IMR-90 (cell line): ENCODE measurements around the gene FAM151A. TPM values are rescaled to one million over a fixed set of nuclear protein-coding genes. Genes with fewer than 3 reads are reported as not detected.

Experiments used
- ATAC-seq: fragments of 200-7000 bp; cut with Tn5 transposase; 2 replicates; pipeline ENCODE4 v1.9.1; 2020; ENCODE audit warnings: low read depth, mild to moderate bottlenecking, moderate library complexity
- BruUV-seq: library from RNA; stranded (reverse); fragments of 400-500 nt; replicated peaks from 2 replicates; lab custom pipeline; 2021; lab: Mats Ljungman, UMichigan
- CTCF ChIA-PET: fragments of 300-600 bp; formaldehyde crosslinking; extraction: SDS; loops from one replicate; lab custom pipeline; 2021; ENCODE audit warnings: antibody characterized with exemption; lab: Yijun Ruan, JAX
- POLR2A ChIA-PET: fragments of 300-600 bp; sonication (Branson Sonifier 250); formaldehyde crosslinking; loops from one replicate; lab custom pipeline; 2022; ENCODE audit warnings: antibody characterized with exemption; ENCODE audit not compliant: unreplicated experiment; lab: Charles Lee
- DNase-seq: peaks from one replicate; pipeline ENCODE4 v3.0.0; 2013
- H2AFZ ChIP-seq: replicated peaks from 2 replicates; pipeline ENCODE3; 2013; ENCODE audit warnings: low read length, mild to moderate bottlenecking; ENCODE audit not compliant: poor library complexity
- H2AK5ac ChIP-seq: 2 replicates; pipeline ENCODE4 v1.6.1; 2013; ENCODE audit warnings: low read depth, low read length, inconsistent platforms
- H2AK9ac ChIP-seq: replicated peaks from 2 replicates; pipeline ENCODE3; 2013; ENCODE audit warnings: mild to moderate bottlenecking, low read depth, low read length, moderate library complexity; ENCODE audit not compliant: poor library complexity
- H2BK120ac ChIP-seq: 2 replicates; pipeline ENCODE4 v1.6.1; 2013; ENCODE audit warnings: low read depth, low read length, inconsistent platforms
- H2BK15ac ChIP-seq: 3 replicates; pipeline ENCODE4 v1.6.1; 2013; ENCODE audit warnings: low read depth, low read length, inconsistent platforms
- H2BK20ac ChIP-seq: 2 replicates; pipeline ENCODE4 v1.6.1; 2013; ENCODE audit warnings: low read depth, mild to moderate bottlenecking, inconsistent platforms, low read length, moderate library complexity
- H2BK5ac ChIP-seq: 2 replicates; pipeline ENCODE4 v1.6.1; 2013; ENCODE audit warnings: mild to moderate bottlenecking, low read depth, low read length, inconsistent platforms; ENCODE audit not compliant: poor library complexity, severe bottlenecking
- H3K14ac ChIP-seq: replicated peaks from 2 replicates; pipeline ENCODE4 v1.6.1; 2013; ENCODE audit warnings: low read depth, low read length, inconsistent platforms
- H3K18ac ChIP-seq: 2 replicates; pipeline ENCODE4 v1.6.1; 2013; ENCODE audit warnings: low read depth, low read length, control low read depth
- H3K23ac ChIP-seq: 2 replicates; pipeline ENCODE4 v1.6.1; 2013; ENCODE audit warnings: low read depth, low read length, inconsistent platforms
- H3K27ac ChIP-seq: 2 replicates; pipeline ENCODE4 v1.5.1; 2013; ENCODE audit warnings: mild to moderate bottlenecking, control low read depth, low read length; ENCODE audit not compliant: insufficient read depth
- H3K27me3 ChIP-seq: 2 replicates; pipeline ENCODE4 v1.6.1; 2013; ENCODE audit warnings: low read length; ENCODE audit not compliant: control insufficient read depth, insufficient read depth
- H3K36me3 ChIP-seq: 2 replicates; pipeline ENCODE4 v1.6.1; 2013; ENCODE audit warnings: low read length, mixed read lengths; ENCODE audit not compliant: control insufficient read depth, insufficient read depth
- H3K4ac ChIP-seq: 2 replicates; pipeline ENCODE4 v1.6.1; 2013; ENCODE audit warnings: low read depth, low read length, inconsistent platforms
- H3K4me1 ChIP-seq: 2 replicates; pipeline ENCODE4 v1.6.1; 2013; ENCODE audit warnings: low read length, mixed read lengths; ENCODE audit not compliant: control insufficient read depth, insufficient read depth
- H3K4me2 ChIP-seq: 2 replicates; pipeline ENCODE4 v1.6.1; 2013; ENCODE audit warnings: low read depth, mild to moderate bottlenecking, control low read depth, low read length, moderate library complexity
- H3K4me3 ChIP-seq: 2 replicates; pipeline ENCODE4 v1.5.1; 2013; ENCODE audit warnings: low read depth, mild to moderate bottlenecking, control low read depth, low read length, moderate library complexity; ENCODE audit not compliant: insufficient read depth
- H3K56ac ChIP-seq: 2 replicates; pipeline ENCODE4 v1.6.1; 2013; ENCODE audit warnings: low read length, inconsistent platforms; ENCODE audit not compliant: insufficient read depth; ENCODE audit errors: extremely low read depth
- H3K79me1 ChIP-seq, 2 experiments: 2 replicates each; pipeline ENCODE4 v1.6.1; 2013; ENCODE audit warnings: low read length in 2 of 2, inconsistent platforms in 1 of 2, low read depth in 1 of 2
- H3K9ac ChIP-seq: 2 replicates; pipeline ENCODE4 v1.6.1; 2013; ENCODE audit warnings: low read depth, low read length, control low read depth
- H3K9me1 ChIP-seq: 2 replicates; pipeline ENCODE4 v1.6.1; 2013; ENCODE audit warnings: low read length, inconsistent platforms; ENCODE audit not compliant: insufficient read depth
- H3K9me3 ChIP-seq: 2 replicates; pipeline ENCODE4 v1.6.1; 2013; ENCODE audit warnings: low read length; ENCODE audit not compliant: control insufficient read depth, insufficient read depth
- H4K20me1 ChIP-seq: 2 replicates; pipeline ENCODE4 v1.6.1; 2013; ENCODE audit warnings: low read length, inconsistent platforms; ENCODE audit not compliant: insufficient read depth
- H4K5ac ChIP-seq: 2 replicates; pipeline ENCODE4 v1.6.1; 2013; ENCODE audit warnings: mild to moderate bottlenecking, low read depth, low read length, control low read depth
- H4K8ac ChIP-seq, 2 experiments: 2 replicates each; pipeline ENCODE4 v1.6.1; 2013; ENCODE audit warnings: low read depth in 2 of 2, low read length in 2 of 2, control low read depth in 1 of 2, inconsistent platforms in 1 of 2
- H4K91ac ChIP-seq: 2 replicates; pipeline ENCODE4 v1.6.1; 2013; ENCODE audit warnings: low read depth, low read length, inconsistent platforms; ENCODE audit not compliant: insufficient read depth
- FOS ChIP-seq: fragments of 150-350 bp; IDR thresholded peaks from 2 replicates; pipeline ENCODE4 v1.6.1; 2016; ENCODE audit warnings: low read depth, low read length
- MAFK ChIP-seq: IDR thresholded peaks from 2 replicates; pipeline ENCODE4 v1.6.1; 2012; ENCODE audit warnings: low read depth, low read length, improper control_type of control experiment
- NFE2L2 ChIP-seq: fragments of 150-350 bp; IDR thresholded peaks from 2 replicates; pipeline ENCODE4 v1.6.1; 2016; ENCODE audit warnings: low read depth, mild to moderate bottlenecking, low read length
- RAD21 ChIP-seq: IDR thresholded peaks from 2 replicates; pipeline ENCODE4 v1.6.1; 2012; ENCODE audit warnings: low read length, improper control_type of control experiment
- USF2 ChIP-seq: fragments of 150-350 bp; IDR thresholded peaks from 2 replicates; pipeline ENCODE4 v1.6.1; 2017; ENCODE audit warnings: mild to moderate bottlenecking, antibody characterized with exemption, low read length, low read depth
- WGBS, 2 experiments: methylation state at CpG; one replicate each; pipeline versions ENCODE4 v1.1.5 to v1.1.7; 2013; ENCODE audit warnings: missing lambda C conversion rate in 2 of 2; ENCODE audit not compliant: insufficient read length in 1 of 2; ENCODE audit errors: extremely low coverage in 2 of 2; 5-methylcytosine and 5-hydroxymethylcytosine counted together
- dilution Hi-C: fragments of 300-500 bp; cut with HindIII; formaldehyde crosslinking; loops from one replicate; pipeline ENCODE4 v1.14.3; 2018; ENCODE audit warnings: low sequenced_read_pairs; ENCODE audit not compliant: unreplicated experiment
- in situ Hi-C: fragments of 300-500 bp; cut with MboI; formaldehyde crosslinking; loops from 3 replicates; pipeline ENCODE4 v1.14.3; 2019; ENCODE audit warnings: low sequenced_read_pairs, inconsistent platforms, mixed read lengths
- intact Hi-C: fragments of 100-400 bp; cut with micrococcal nuclease; formaldehyde crosslinking; loops from 2 replicates; pipeline ENCODE4 v1.10.0; 2022
- polyA plus RNA-seq, 3 experiments: library from polyadenylated mRNA; depleted of rRNA; stranded (reverse); fragments of >200 nt; gene quantifications; 2 replicates each; pipeline ENCODE4 v1.2.3, GENCODE V29; 2012; ENCODE audit warnings: low replicate concordance in 1 of 3
- total RNA-seq: library from RNA; depleted of rRNA; stranded (reverse); fragments of >200 nt; gene quantifications from 2 replicates; pipeline ENCODE4 v1.2.3, GENCODE V29; 2012

Gene FAM151A
- total and polyA plus RNA-seq, 2 of the 4 experiments (the other 2 are of a cell fraction): not detected

- no peaks in the 10 kb centered on the region for H3K79me1 ChIP-seq
- in situ Hi-C loops: no loop called here
- no CpG with 5 or more reads among the region's 3 CpGs for WGBS, 2 experiments
Measured at GRCh38 chr1:54597455-54598030, 25.8 kb downstream of the FAM151A start.

More at GRCh38 chr1:54597455-54598030, 25.8 kb downstream of the FAM151A start:
- no peak overlapping the region for H4K91ac ChIP-seq
- BruUV-seq: no TSS peak
- 0 out of 2 replicates have a peak, but pooled peaks cover 3% of the 10 kb centered on the region for H3K9me1 ChIP-seq
- H3K23ac ChIP-seq: no peak overlapping the region
- dilution Hi-C loops (no loop called here), intact Hi-C loops (no loop called here)
- H4K20me1 ChIP-seq: no peaks in the 10 kb centered on the region
- no peaks in the 10 kb centered on the region for H3K4me1 ChIP-seq
- no peak overlapping the region for H2BK20ac ChIP-seq
- H2AFZ ChIP-seq: no peak overlapping the region
- no peak overlapping the region for H3K14ac ChIP-seq
- H2AK9ac ChIP-seq: no peak overlapping the region
- H2BK120ac ChIP-seq: no peak overlapping the region
- ATAC-seq (no peak), DNase-seq (no peak)
- no peaks in the 10 kb centered on the region for H3K9me3 ChIP-seq
- H4K8ac ChIP-seq: no peak overlapping the region
- H3K56ac ChIP-seq: no peak overlapping the region
- no peak overlapping the region for H3K18ac ChIP-seq
- no peak overlapping the region for H3K27ac ChIP-seq
- H2BK5ac ChIP-seq: no peak overlapping the region
- no peak overlapping the region for H3K4ac ChIP-seq
- POLR2A ChIA-PET: no interaction called here
- H2BK15ac ChIP-seq: no peak overlapping the region
- CTCF ChIA-PET: no interaction called here
- H3K9ac ChIP-seq: no peak overlapping the region
- no peak overlapping the region for H2AK5ac ChIP-seq
- H4K5ac ChIP-seq: no peak overlapping the region
- H3K36me3 ChIP-seq: no peaks in the 10 kb centered on the region
- no peaks in the 10 kb centered on the region for H3K27me3 ChIP-seq
- TF ChIP-seq MAFK: no peak
- TF ChIP-seq USF2: no peak
- TF ChIP-seq NFE2L2: no peak
- no peak for TF ChIP-seq FOS
- no peak for TF ChIP-seq RAD21
- no peak overlapping the region for H3K4me2 ChIP-seq
- no peak overlapping the region for H3K4me3 ChIP-seq
